Heart left ventricle (tissue), 13 donors: ENCODE measurements around the gene NIM1K.

ENCODE experiments used
- CTCF ChIP-seq, 12 donors: fragments of 200-600 bp; sonication (generic) in 4 of 12; IDR thresholded peaks; one replicate each; pipeline versions ENCODE4 v1.5.0 to v1.8.0; 2018 to 2022; ENCODE audit warnings: antibody characterized with exemption in 12 of 12, mild to moderate bottlenecking in 5 of 12
- POLR2A ChIP-seq, 2 donors: fragments of 450-650 bp; IDR thresholded peaks; one replicate each; pipeline ENCODE4 v1.6.1; 2017; ENCODE audit warnings: antibody characterized with exemption in 2 of 2, mild to moderate bottlenecking in 2 of 2, moderate library complexity in 2 of 2
- donor health status: ischemic (EF 13 %, LVEDD 7.1; RV severe dilation, severe dysfunction).
- donor health status: DM: no; HTN: yes; CAD: no.
- donor health status: DM: no; HTN: no; CAD: no.
- donor health status: ischemic (EF 25% LVEDD 6.9; RV normal size, moderate dysfunction).
- donor health status: ischemic (EF 25% LVEDD 5.7; RV mildly dilated, moderate dysfunction).
- donor health status: ischemic (EF 35%, LVEDD 5.7; RV mildly dilated, moderate dysfunction).
- donor health status: nonischemic (EF 11% LVEDD 7.7; RV severe dilation, severe dysfunction).
- donor health status: DM: yes; HTN: yes; CAD: no.
- donor health status: PGD.
- donor health status: ischemic (EF 29% LVEDD 5.4; RV normal size, mild dysfunction).
- donor health status: nonischemic (EF 23%, LVEDD 6.1; RV moderate dilation, normal function).

- TF ChIP-seq POLR2A (IDR thresholded peaks at IDR 0.05) (no peak), CTCF (IDR thresholded peaks at IDR 0.05) (no peak)
Measured at GRCh38 chr5:43154469-43154868, 37.6 kb upstream of the NIM1K start.
